ENCODE measurements around the gene NECAB2.

Gene NECAB2

GRCh38 chr16:83967838-83968305 is at the start of gene NECAB2:
NECAB2 (plus strand) TSS chr16:83968244; CDS start chr16:83968649, 405 bp downstream.
- DNase-seq, result peak; percentile 0

GRCh38 chr16:83920894-83921491 is 47.1 kb upstream of the NECAB2 start:
- DNase-seq, result no peak

- DNase-seq, result no peak
These were observed 44.3 kb upstream of the NECAB2 start for GRCh38 chr16:83923581-83924365.

- DNase-seq, result no peak
These were observed 43.4 kb upstream of the NECAB2 start for GRCh38 chr16:83924686-83925085.

GRCh38 chr16:83925095-83925905 is 42.7 kb upstream of the NECAB2 start:
- DNase-seq, result no peak

GRCh38 chr16:83925957-83926725 is 41.9 kb upstream of the NECAB2 start:
- DNase-seq, result no peak

- peak; percentile 52 for DNase-seq
These were observed 41.2 kb upstream of the NECAB2 start for GRCh38 chr16:83926726-83927397.

- DNase-seq, result no peak
These were observed 39.5 kb upstream of the NECAB2 start for GRCh38 chr16:83928341-83929055.

GRCh38 chr16:83929811-83930555 is 38.1 kb upstream of the NECAB2 start:
- DNase-seq, result no peak

GRCh38 chr16:83930730-83931500 is 37.1 kb upstream of the NECAB2 start:
- no peak for DNase-seq

GRCh38 chr16:83931556-83931955 is 36.5 kb upstream of the NECAB2 start:
- no peak for DNase-seq

- DNase-seq, result no peak
These were observed 35.7 kb upstream of the NECAB2 start for GRCh38 chr16:83932304-83932703.

GRCh38 chr16:83932955-83933673 is 34.9 kb upstream of the NECAB2 start:
- no peak for DNase-seq

GRCh38 chr16:83933885-83934683 is 34.0 kb upstream of the NECAB2 start:
- no peak for DNase-seq

GRCh38 chr16:83934684-83934977 is 33.4 kb upstream of the NECAB2 start:
- no peak for DNase-seq

- DNase-seq, result no peak
These were observed 32.8 kb upstream of the NECAB2 start for GRCh38 chr16:83935005-83935857.

- no peak for DNase-seq
These were observed 32.2 kb upstream of the NECAB2 start for GRCh38 chr16:83935858-83936255.

Measured in NCI-H1105 treated with DMSO at 0.1 percent for 48 hours (cell line).